Measurements from ENCODE around the gene ADAT2.

ADAT2 gene

GRCh38 chr6:143441680-143442545 is 8.6 kb downstream of the ADAT2 start:
- TF ChIP-seq CTCF (IDR thresholded peaks at IDR 0.05; ENCODE audit: control insufficient read depth, insufficient read depth, low read depth, low read length, missing control alignments): no peak
- DNase-seq (ENCODE audit: low read depth): peak; percentile 23
- H3K4me3 ChIP-seq (ENCODE audit: control insufficient read depth, low read depth, low read length): no peak overlapping the region

GRCh38 chr6:143441010-143441409 is 9.5 kb downstream of the ADAT2 start:
- no peak overlapping the region for H3K4me3 ChIP-seq (ENCODE audit: control insufficient read depth, low read depth, low read length)
- no peak for DNase-seq (ENCODE audit: low read depth)
- no peak for TF ChIP-seq CTCF (IDR thresholded peaks at IDR 0.05; ENCODE audit: control insufficient read depth, insufficient read depth, low read depth, low read length, missing control alignments)

- no peak overlapping the region for H3K4me3 ChIP-seq (ENCODE audit: control insufficient read depth, low read depth, low read length)
- DNase-seq (ENCODE audit: low read depth): no peak
- no peak for TF ChIP-seq CTCF (IDR thresholded peaks at IDR 0.05; ENCODE audit: control insufficient read depth, insufficient read depth, low read depth, low read length, missing control alignments)
Measured at GRCh38 chr6:143432588-143432987, 17.9 kb downstream of the ADAT2 start.

- H3K4me3 ChIP-seq (ENCODE audit: control insufficient read depth, low read depth, low read length): no peak overlapping the region
- no peak for TF ChIP-seq CTCF (IDR thresholded peaks at IDR 0.05; ENCODE audit: control insufficient read depth, insufficient read depth, low read depth, low read length, missing control alignments)
- no peak for DNase-seq (ENCODE audit: low read depth)
Measured at GRCh38 chr6:143431226-143431625, 19.3 kb downstream of the ADAT2 start.

GRCh38 chr6:143429970-143430369 is 20.5 kb downstream of the ADAT2 start:
- no peak for TF ChIP-seq CTCF (IDR thresholded peaks at IDR 0.05; ENCODE audit: control insufficient read depth, insufficient read depth, low read depth, low read length, missing control alignments)
- DNase-seq (ENCODE audit: low read depth): no peak
- H3K4me3 ChIP-seq (ENCODE audit: control insufficient read depth, low read depth, low read length): no peak overlapping the region

GRCh38 chr6:143427109-143427817 is 23.2 kb downstream of the ADAT2 start:
- DNase-seq (ENCODE audit: low read depth): peak; percentile 90
- peak; percentile 99 for TF ChIP-seq CTCF (IDR thresholded peaks at IDR 0.05; ENCODE audit: control insufficient read depth, insufficient read depth, low read depth, low read length, missing control alignments)
- no peak overlapping the region for H3K4me3 ChIP-seq (ENCODE audit: control insufficient read depth, low read depth, low read length)
